ENCODE results near the gene LMAN1L.
A peak's percentile ranks its signal among the peaks of the same experiment; 100 is the strongest.
"Not testable (repeated sequence)": the region's sequence is repeated elsewhere in the genome, so short reads cannot be mapped to it uniquely, and the experiment has no call there.

LMAN1L gene

DNA sequence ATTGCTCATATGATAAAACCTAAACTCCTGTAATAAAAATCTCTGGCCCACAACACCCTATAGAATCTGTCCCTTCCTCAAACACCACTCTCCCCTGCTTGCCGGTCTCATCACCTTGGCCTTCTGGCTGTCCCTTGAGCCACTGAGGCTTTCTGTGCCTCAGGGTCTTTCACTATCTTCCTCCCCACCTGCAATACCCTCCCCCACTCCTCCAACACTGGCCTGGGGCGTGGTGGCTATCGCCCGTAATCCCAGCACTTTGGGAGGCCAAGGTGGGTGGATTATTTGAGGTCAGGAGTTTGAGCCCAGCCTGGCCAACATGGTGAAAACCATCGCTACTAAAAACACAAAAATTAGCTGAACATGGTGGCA lies 34.0 kb upstream of the LMAN1L start:
- peaks cover 71% of the 10 kb centered on the region for H3K4me1 Mint-ChIP-seq (ENCODE audit: low read depth)
- peak overlapping the region; percentile 64 for H3K4me3 Mint-ChIP-seq
- H3K36me3 Mint-ChIP-seq = no peaks in the 10 kb centered on the region
- no peaks in the 10 kb centered on the region for H3K9me3 Mint-ChIP-seq (ENCODE audit: low read depth)
- no peaks in the 10 kb centered on the region for H3K27me3 Mint-ChIP-seq
- H3K27ac Mint-ChIP-seq = peak overlapping the region; percentile 97

DNA sequence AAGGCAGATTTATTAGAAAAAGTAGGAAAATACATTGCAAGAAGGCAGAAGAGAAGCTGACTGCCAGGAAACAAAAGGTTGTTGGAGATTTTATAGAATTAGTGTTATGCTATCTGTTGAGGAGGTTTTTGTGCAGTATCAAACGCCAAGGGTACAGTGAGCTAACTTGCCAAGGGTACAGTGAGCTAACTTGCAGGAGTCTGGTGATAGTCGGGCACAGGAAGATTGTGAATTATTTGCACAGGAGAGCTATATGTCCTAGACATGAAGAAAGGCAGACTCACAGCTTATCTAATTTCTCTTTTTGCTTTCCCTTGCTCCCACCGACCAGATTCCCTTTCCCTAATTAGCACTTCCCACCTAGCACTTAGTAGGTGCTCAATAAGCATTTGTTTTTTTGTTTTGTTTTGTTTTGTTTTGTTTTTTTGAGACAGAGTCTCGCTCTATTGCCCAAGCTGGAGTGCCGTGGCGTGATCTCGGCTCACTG lies 33.4 kb upstream of the LMAN1L start:
- no peaks in the 10 kb centered on the region for H3K27me3 Mint-ChIP-seq
- peak overlapping the region; percentile 64 for H3K4me3 Mint-ChIP-seq
- H3K36me3 Mint-ChIP-seq = no peaks in the 10 kb centered on the region
- H3K9me3 Mint-ChIP-seq (ENCODE audit: low read depth) = no peaks in the 10 kb centered on the region
- H3K4me1 Mint-ChIP-seq (ENCODE audit: low read depth) = peaks cover 66% of the 10 kb centered on the region
- peak overlapping the region; percentile 97 for H3K27ac Mint-ChIP-seq

DNA sequence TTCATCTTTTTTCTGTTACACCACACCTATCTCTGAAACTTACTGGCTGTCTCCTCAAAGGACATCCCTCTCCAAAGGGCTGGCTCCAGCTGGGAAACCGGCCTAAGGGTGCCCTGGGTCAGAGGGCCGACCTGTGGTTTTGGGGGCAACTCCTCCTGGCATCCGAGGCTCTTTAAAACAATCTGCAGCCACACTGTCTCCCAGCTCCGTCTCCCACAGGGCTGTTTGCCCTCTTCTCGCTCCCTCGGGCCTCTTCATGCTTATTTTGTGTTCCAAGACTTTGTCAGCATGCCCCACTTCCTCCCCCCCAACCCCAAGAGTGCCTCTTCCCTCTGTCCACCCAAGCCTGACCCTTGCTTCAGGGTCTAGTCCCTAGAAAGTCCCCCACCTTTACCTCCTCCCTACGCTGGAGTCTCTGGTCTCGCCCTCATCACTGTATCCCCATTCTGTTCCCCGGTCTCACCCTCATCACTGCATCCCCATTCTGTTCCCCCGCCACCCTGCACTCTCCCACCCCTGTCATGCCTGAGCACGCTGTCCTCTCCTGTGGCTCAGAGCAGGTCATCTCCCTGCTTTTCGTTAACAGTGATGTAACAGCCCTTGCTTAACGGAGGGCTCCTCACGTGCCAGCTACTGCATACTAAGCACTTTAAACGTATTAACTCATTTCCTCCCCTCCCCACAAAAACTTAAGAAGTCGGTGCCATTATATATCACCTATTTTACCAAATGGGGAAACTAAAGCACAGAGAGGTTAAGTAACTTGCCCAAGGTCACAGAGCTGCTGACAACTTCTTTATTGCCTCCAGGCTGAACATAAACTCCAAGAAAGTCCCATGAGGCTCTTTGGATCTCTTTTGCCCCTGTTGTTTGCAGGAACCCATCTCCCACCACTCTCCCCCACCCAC lies 31.9 kb upstream of the LMAN1L start:
- Mint-ChIP-seq H3K9me3 (ENCODE audit: low read depth) (no peaks in the 10 kb centered on the region), H3K36me3 (no peaks in the 10 kb centered on the region), H3K27ac (peak overlapping the region; percentile 97), H3K27me3 (no peaks in the 10 kb centered on the region), H3K4me3 (peak overlapping the region; percentile 93), H3K4me1 (ENCODE audit: low read depth) (peaks cover 69% of the 10 kb centered on the region)

DNA sequence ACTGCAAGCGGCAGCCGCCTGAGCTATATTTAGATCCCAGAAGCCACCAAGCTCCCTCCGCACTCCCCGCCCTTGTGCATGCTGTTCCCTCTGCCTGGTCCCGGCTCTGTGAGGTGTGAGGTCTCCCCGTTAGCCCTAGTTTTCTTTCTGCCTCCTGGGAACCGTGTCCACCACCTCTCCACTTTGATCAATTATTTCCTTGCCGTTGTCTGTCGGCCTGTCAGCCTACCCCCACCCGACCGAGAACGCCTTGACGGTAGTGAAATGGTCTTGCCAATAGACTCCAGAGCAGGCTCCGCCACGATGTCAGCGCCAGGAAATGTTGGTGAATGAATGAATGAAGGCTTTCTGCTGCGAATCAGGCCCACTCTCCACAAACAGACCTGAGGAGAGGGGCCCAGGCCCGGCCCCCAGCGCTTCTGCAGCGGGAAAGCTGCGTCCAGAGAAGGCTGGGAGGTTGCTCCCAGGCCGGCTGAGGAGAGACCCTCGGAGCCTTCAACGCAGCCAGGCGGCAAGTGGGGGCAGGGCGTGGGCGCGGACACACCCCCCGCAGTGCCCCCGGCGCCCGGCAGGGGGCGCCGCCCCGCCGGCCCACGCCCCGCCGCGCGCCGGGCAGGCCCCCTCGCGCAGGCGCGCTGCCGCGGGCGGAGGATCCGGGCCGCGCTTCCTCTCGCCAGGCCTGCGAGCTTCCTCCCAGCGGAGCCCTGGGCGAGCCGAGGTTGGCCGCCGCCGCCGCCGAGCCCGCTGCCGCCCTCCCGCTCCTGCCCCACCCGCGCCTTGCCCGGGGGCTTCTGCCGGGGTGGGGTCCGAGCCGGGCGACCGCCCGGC lies 31.0 kb upstream of the LMAN1L start, which contains the start of gene CSK:
Gene CSK, plus strand, starts transcription at position 650 of the 828 bp plus-strand sequence. CDS start 16,218 bp downstream, outside the sequence.
- Mint-ChIP-seq H3K27me3 (no peaks in the 10 kb centered on the region), H3K4me1 (ENCODE audit: low read depth) (peaks cover 63% of the 10 kb centered on the region)

DNA sequence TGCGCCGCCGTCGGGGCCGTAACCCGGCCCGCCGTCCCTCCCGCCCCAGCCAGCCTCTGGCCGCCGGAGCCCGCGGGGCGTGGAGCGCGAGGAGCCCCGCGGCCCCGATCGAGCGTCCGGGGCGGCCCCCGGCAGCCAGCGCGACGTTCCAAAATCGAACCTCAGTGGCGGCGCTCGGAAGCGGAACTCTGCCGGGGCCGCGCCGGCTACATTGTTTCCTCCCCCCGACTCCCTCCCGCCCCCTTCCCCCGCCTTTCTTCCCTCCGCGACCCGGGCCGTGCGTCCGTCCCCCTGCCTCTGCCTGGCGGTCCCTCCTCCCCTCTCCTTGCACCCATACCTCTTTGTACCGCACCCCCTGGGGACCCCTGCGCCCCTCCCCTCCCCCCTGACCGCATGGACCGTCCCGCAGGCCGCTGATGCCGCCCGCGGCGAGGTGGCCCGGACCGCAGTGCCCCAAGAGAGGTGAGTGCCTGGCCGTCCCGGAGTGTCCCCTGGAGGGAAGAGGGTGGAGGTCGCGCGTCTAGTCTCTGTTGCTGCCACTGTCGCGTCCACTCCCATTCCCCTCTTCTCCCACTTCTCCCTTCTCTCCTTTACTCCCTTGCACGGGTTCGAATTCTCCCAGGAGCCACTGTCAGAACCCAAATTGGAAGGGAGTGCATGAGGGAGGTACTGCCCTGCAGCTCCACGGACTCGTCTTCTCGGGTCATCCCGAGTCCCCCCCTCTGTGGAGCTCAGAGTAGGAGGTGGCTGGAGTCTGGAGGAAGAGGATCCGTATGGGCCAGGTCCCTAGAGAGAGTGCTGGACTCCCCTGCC lies 30.2 kb upstream of the LMAN1L start:
- H3K27me3 Mint-ChIP-seq = no peaks in the 10 kb centered on the region
- H3K9me3 Mint-ChIP-seq (ENCODE audit: low read depth) = no peaks in the 10 kb centered on the region
- H3K36me3 Mint-ChIP-seq = no peaks in the 10 kb centered on the region
- peaks cover 63% of the 10 kb centered on the region for H3K4me1 Mint-ChIP-seq (ENCODE audit: low read depth)
- peak overlapping the region; percentile 94 for H3K27ac Mint-ChIP-seq
- peak overlapping the region; percentile 87 for H3K4me3 Mint-ChIP-seq

More for the DNA sequence above, 31.0 kb upstream of the LMAN1L start, which contains the start of gene CSK:
- H3K4me3 Mint-ChIP-seq = peak within 1 kb of the TSS; percentile 93
- H3K36me3 Mint-ChIP-seq = no peaks in the 10 kb centered on the region
- peak within 1 kb of the TSS; percentile 97 for H3K27ac Mint-ChIP-seq
- no peaks in the 10 kb centered on the region for H3K9me3 Mint-ChIP-seq (ENCODE audit: low read depth)

DNA sequence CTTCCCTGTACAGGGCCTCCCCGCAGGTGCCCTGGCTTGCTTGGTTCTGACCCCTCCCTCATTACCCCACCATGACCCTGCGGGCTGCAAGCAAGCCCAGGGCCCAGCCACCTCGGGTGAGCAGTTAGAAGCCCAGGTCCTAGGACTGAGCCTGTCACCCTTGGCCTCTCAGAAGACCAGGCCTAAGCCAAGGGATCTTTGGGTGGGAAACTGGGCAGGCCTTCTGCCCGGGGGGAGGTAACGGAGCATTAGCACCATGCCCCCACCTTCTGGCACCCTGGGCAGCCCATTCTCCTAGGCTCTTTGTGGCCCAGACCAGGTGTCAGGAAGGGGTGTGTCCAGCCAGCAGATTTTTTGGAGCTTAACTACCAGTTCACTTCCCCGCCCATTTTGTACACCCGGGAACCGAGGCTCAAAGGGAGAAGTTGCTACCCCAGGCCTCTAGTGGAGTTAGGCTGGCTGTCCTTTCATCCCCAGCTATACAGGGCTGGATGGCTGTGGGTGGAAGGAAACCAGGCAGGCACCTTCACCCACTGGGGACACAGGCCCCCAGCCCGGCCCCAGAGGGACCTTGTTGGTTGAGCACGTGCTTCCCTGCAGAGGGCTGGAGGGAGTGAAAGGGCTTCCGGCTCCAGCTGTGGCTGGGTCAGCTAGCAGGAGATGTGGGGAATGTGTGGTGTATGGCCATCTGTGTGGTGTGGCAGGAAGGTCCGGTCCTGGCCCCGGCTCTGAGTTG lies 29.4 kb upstream of the LMAN1L start:
- H3K36me3 Mint-ChIP-seq = no peaks in the 10 kb centered on the region
- H3K27ac Mint-ChIP-seq = peak overlapping the region; percentile 94
- peak overlapping the region; percentile 87 for H3K4me3 Mint-ChIP-seq
- peaks cover 63% of the 10 kb centered on the region for H3K4me1 Mint-ChIP-seq (ENCODE audit: low read depth)
- no peaks in the 10 kb centered on the region for H3K9me3 Mint-ChIP-seq (ENCODE audit: low read depth)
- H3K27me3 Mint-ChIP-seq = no peaks in the 10 kb centered on the region

DNA sequence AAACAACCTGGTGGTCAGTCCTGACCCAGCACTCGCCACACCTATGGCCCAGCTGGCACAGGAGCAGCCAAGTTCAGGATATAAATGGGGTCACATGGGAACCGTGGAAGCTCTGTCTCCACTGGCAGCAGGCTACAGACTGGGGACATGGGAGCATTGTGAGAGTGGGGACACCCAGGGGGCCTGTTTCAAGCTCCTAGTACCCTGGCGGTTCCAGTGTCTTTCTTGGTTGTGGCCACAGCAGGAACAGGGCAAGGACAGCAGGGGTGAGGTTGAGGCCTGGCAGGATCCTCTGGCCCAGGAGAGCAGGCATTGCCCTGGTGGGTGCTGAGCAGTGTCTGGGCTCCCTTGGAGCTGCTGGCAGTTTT lies 28.8 kb upstream of the LMAN1L start:
- H3K27me3 Mint-ChIP-seq = no peaks in the 10 kb centered on the region
- H3K4me3 Mint-ChIP-seq = peak overlapping the region; percentile 87
- H3K9me3 Mint-ChIP-seq (ENCODE audit: low read depth) = no peaks in the 10 kb centered on the region
- H3K27ac Mint-ChIP-seq = peak overlapping the region; percentile 94
- no peaks in the 10 kb centered on the region for H3K36me3 Mint-ChIP-seq
- H3K4me1 Mint-ChIP-seq (ENCODE audit: low read depth) = peaks cover 62% of the 10 kb centered on the region

DNA sequence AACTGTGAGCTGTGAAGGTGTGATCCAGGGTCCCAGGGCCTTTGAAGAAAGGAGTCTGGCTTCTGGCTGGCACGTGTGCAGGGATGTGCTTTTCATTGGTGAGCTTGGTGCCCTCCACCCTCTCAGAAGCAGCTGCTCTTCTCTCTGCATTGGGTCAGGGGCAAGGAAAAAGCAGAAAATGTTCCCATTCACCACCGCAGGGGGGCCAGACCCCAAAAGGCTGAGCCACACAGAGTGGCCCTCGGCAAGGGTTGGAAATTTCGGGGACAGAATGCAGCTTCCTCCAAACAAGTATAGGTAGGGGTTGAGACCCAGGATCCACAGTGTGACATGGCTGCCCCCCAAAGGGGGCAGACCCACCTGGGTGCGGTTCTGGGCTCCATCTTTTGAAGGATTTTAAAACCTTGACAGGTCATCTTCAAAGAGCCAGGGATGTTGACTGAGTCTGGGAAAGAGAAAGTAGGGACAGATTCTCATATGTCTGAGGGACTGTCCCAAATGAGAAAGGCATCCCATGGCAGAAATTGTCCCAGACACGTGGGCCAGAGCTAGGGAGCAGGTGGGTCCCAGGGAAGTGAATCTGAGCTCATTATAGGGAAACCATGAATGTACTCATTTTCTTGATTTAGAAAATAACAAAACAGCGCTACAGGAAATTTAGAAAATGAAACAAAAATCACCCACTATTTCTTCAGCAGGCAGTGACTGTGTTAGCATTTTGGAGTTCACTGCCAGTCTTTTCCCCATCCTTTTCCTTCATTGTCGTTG lies 28.0 kb upstream of the LMAN1L start:
- peaks cover 61% of the 10 kb centered on the region for H3K4me1 Mint-ChIP-seq (ENCODE audit: low read depth)
- H3K27ac Mint-ChIP-seq = peak overlapping the region; percentile 94
- H3K9me3 Mint-ChIP-seq (ENCODE audit: low read depth) = no peaks in the 10 kb centered on the region
- H3K36me3 Mint-ChIP-seq = no peaks in the 10 kb centered on the region
- no peaks in the 10 kb centered on the region for H3K27me3 Mint-ChIP-seq
- H3K4me3 Mint-ChIP-seq = peak overlapping the region; percentile 87

DNA sequence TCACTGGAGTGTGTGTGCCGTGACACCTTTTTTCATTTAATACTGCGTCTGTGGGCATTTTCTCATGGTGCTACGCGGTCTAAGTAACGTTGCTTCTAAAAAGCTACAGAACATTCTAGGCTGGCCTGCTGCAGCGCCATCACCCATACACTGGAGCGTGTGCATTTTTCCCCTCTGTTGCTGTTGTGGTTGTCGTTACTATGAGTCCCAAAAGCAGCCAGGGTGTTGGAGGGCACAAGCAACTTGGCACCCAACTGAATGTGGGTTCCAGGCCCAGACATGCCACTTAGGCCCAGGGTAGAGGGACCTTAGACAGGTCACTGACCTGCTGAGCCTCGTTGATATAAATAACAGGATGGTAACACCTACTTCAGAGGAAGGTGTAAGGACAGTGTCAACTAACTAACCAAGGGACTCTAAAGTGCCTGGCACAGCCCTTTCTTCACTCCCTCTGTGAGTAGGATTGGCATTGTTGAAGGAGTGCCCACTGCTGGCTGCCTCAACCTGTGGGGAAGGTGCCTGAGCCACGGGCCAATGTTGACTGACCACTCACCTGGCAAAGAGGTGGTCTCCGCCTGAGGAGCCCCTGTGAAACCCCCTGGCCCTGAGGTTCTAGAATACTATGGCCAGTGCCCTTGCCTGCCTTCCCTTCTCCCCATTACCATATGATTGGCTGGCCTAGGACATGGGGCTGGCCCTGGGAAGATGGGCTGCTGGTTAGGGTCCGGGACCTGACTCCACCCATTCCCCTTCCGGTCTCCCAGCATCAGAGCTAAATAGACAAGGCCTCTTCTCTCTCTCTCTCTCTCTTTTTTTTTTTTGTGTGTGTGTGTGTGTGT lies 27.2 kb upstream of the LMAN1L start:
- Mint-ChIP-seq H3K4me1 (ENCODE audit: low read depth) (peaks cover 59% of the 10 kb centered on the region), H3K4me3 (peak overlapping the region; percentile 87), H3K9me3 (ENCODE audit: low read depth) (no peaks in the 10 kb centered on the region), H3K27me3 (no peaks in the 10 kb centered on the region), H3K36me3 (no peaks in the 10 kb centered on the region), H3K27ac (peak overlapping the region; percentile 94)

DNA sequence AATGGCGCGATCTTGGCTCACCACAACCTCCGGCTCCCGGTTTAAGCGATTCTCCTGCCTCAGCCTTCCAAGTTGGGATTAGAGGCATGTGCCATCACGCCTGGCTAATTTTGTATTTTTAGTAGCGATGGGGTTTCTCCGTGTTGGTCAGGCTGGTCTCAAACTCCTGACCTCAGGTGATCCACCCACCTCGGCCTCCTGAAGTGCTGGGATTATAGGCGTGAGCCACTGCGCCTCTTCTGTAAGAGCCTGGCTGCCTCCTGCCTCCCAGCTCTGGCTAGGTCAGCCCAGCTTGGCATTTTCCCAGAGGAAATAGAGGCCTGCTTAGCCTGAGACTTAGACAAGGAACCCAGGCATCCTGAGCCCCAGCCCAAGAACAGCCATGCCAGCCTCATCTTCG lies 26.6 kb upstream of the LMAN1L start:
- H3K27ac Mint-ChIP-seq = peak overlapping the region; percentile 99
- not testable (repeated sequence) for H3K36me3 Mint-ChIP-seq; H3K9me3 Mint-ChIP-seq (ENCODE audit: low read depth); H3K27me3 Mint-ChIP-seq
- H3K4me1 Mint-ChIP-seq (ENCODE audit: low read depth) = peaks cover 58% of the 10 kb centered on the region
- peak overlapping the region; percentile 92 for H3K4me3 Mint-ChIP-seq

DNA sequence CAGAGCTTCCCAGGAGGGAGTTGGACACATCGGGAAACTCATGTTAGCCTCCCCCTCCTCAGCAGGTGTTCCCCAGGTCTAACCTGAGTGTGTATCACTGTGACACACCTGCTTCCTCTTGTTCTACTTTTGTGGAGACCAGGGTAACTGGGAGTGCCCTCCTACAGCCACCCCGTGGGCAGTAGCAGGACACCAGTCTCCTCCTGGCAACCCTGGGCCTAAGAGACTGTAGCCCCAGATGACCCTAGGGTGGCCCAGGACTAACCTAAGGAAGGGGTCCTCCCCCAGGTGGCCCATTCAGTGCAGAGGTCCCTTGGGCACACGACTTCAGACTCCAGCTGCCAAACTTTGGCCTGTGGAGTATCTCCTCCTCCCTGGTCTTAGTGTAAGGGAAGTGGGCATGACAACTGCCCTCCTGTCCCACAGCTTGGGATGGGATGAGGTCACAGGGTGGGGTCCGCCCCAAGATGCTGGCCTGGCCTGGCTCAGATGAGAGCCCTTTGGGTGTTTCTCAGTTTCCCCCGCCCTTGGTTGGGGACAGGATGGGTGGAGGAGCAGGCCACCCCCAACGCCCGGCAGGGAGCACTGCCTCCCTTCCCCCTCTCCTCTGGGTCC lies 26.0 kb upstream of the LMAN1L start:
- Mint-ChIP-seq H3K27me3 (no peaks in the 10 kb centered on the region), H3K4me1 (ENCODE audit: low read depth) (peaks cover 59% of the 10 kb centered on the region), H3K4me3 (peak overlapping the region; percentile 92), H3K9me3 (ENCODE audit: low read depth) (no peaks in the 10 kb centered on the region), H3K36me3 (no peaks in the 10 kb centered on the region), H3K27ac (peak overlapping the region; percentile 99)

DNA sequence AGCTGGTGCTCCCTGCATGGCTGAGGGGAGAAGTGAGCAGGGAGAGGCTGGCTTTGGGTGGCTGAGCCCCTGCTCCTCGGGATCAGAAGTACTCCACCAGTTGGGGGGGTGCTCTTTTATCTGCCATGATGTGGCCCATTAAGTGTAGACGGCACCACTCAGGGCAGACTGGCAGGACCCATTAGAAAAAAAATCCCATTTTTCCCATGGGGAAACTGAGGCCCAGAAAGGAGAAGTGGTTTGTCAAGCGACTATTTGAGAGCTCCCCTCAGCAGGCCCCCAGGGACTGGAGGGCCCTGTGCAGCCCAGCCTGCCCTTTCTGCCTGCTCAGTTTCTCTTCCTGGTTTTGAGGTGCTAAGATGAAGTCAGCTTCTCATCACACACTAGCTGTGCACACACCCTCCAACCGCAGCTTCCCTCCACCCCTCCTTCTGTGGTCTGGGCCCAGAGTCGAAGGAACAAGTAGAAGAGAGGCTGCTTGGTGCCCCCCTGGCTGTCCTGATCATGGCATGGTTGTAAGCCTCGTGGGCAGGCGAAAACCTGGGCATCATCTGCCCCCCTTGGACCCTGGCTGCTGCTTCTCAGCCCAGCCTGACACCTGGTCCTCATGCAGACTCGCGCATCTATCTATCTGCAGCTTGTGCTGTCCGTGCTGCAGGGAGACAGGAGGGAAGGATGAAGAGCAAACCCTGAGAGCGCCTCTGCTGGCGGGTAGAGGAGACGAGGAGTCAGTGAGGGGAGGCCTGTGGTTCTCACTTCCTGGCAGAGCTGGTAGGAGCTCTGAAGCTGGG lies 25.2 kb upstream of the LMAN1L start:
- Mint-ChIP-seq H3K4me3 (peak overlapping the region; percentile 92), H3K4me1 (ENCODE audit: low read depth) (peaks cover 67% of the 10 kb centered on the region), H3K9me3 (ENCODE audit: low read depth) (no peaks in the 10 kb centered on the region), H3K27me3 (no peaks in the 10 kb centered on the region), H3K36me3 (no peaks in the 10 kb centered on the region), H3K27ac (peak overlapping the region; percentile 99)
